A549 (cell line): Measurements from ENCODE around the gene ABCF2. TPM values are rescaled to one million over a fixed set of nuclear protein-coding genes. Genes with fewer than 3 reads are reported as not detected.

Experiments
- ATAC-seq, 2 experiments: fragments of 200-7000 bp in 1 of 2; fragments of >200 bp in 1 of 2; cut with Nextera tagmentation in 1 of 2; cut with Tn5 transposase in 1 of 2; 3 replicates each; pipeline versions ENCODE4 v1.8.0 to v1.9.1; 2018 to 2020; ENCODE audit warnings: mild to moderate bottlenecking in 1 of 2, moderate library complexity in 1 of 2
- CTCF ChIA-PET: fragments of 300-600 bp; sonication (Branson Sonifier 250); formaldehyde crosslinking; extraction: SDS; loops from one replicate; lab custom pipeline; 2021; ENCODE audit warnings: antibody characterized with exemption, inconsistent platforms; lab: Yijun Ruan, JAX
- POLR2A ChIA-PET: fragments of 350-600 bp; formaldehyde crosslinking; extraction: SDS; loops from one replicate; lab custom pipeline; 2021; ENCODE audit warnings: antibody characterized with exemption, inconsistent platforms; lab: Yijun Ruan, JAX
- DNase-seq, 2 experiments: peaks; one replicate each; pipeline versions ENCODE4 v3.0.0 to v3.0.0-alpha.2; 2011 to 2016; ENCODE audit warnings: low read depth in 1 of 2, low spot score in 1 of 2
- FAIRE-seq: peaks from 2 replicates; lab custom pipeline; 2011; peaks lifted over from hg19 to GRCh38; lab: Jason Lieb, UNC
- H3K27ac ChIP-seq, 2 experiments: fragments of >200 bp; sonication (Bioruptor Twin); formaldehyde crosslinking; 3 replicates each; pipeline ENCODE4 v1.5.1; 2016 to 2017
- H3K4me1 ChIP-seq: fragments of >200 bp; sonication (Bioruptor Twin); formaldehyde crosslinking; 3 replicates; pipeline ENCODE4 v1.6.1; 2016
- H3K4me2 ChIP-seq: fragments of >200 bp; sonication (Bioruptor Twin); formaldehyde crosslinking; 3 replicates; pipeline ENCODE4 v1.6.1; 2016
- H3K4me3 ChIP-seq: fragments of >200 bp; sonication (Bioruptor Twin); formaldehyde crosslinking; 3 replicates; pipeline ENCODE4 v1.5.1; 2016
- H3K9me3 ChIP-seq: fragments of >200 bp; sonication (Bioruptor Twin); formaldehyde crosslinking; 3 replicates; pipeline ENCODE4 v1.6.1; 2016
- ATOH8 ChIP-seq: fragments of 250-450 bp; sonication (Bioruptor Pico); IDR thresholded peaks from 2 replicates; pipeline ENCODE4 v1.5.0; 2020; ENCODE audit warnings: low read depth, mild to moderate bottlenecking, moderate library complexity
- BHLHE40 ChIP-seq: IDR thresholded peaks from 2 replicates; pipeline ENCODE4 v1.6.1; 2012; ENCODE audit warnings: low read depth, low read length, inconsistent platforms
- CBX2 ChIP-seq: fragments of 200-600 bp; sonication (generic); IDR thresholded peaks from 2 replicates; pipeline ENCODE4 v1.6.1; 2016; ENCODE audit warnings: low read depth, mild to moderate bottlenecking, borderline replicate concordance
- FOSB ChIP-seq: fragments of 250-450 bp; sonication (Bioruptor Pico); IDR thresholded peaks from 2 replicates; pipeline ENCODE4 v1.5.0; 2020; ENCODE audit warnings: mild to moderate bottlenecking, moderate library complexity
- FOSL2 ChIP-seq, 2 experiments: fragments of 450-650 bp in 1 of 2; fragments of >200 bp in 1 of 2; sonication (Bioruptor Twin) in 1 of 2; formaldehyde crosslinking; IDR thresholded peaks; 2 replicates each; pipeline versions ENCODE4 v1.5.0 to v1.6.1; 2016 to 2020; ENCODE audit warnings: mild to moderate bottlenecking in 1 of 2, moderate library complexity in 1 of 2
- HDAC2 ChIP-seq: fragments of 200-600 bp; sonication (generic); IDR thresholded peaks from 2 replicates; pipeline ENCODE4 v1.6.1; 2016
- HES2 ChIP-seq: fragments of >200 bp; sonication (Bioruptor Twin); formaldehyde crosslinking; IDR thresholded peaks from 2 replicates; pipeline ENCODE4 v1.6.1; 2016
- HMGXB4 ChIP-seq: fragments of 250-450 bp; sonication (Bioruptor Pico); IDR thresholded peaks from 2 replicates; pipeline ENCODE4 v1.5.0; 2021; ENCODE audit warnings: mild to moderate bottlenecking, moderate library complexity, borderline replicate concordance
- HOXB5 ChIP-seq: fragments of 250-450 bp; sonication (Bioruptor Pico); IDR thresholded peaks from 2 replicates; pipeline ENCODE4 v1.5.0; 2020; ENCODE audit warnings: mild to moderate bottlenecking, moderate library complexity
- JUNB ChIP-seq: fragments of >200 bp; sonication (Bioruptor Twin); formaldehyde crosslinking; IDR thresholded peaks from 2 replicates; pipeline ENCODE4 v1.6.1; 2016
- KDM1A ChIP-seq: fragments of 200-600 bp; sonication (generic); IDR thresholded peaks from 2 replicates; pipeline ENCODE4 v1.6.1; 2016; ENCODE audit warnings: low read depth, mild to moderate bottlenecking
- KDM5A ChIP-seq: fragments of 200-600 bp; sonication (generic); IDR thresholded peaks from 2 replicates; pipeline ENCODE4 v1.6.1; 2016; ENCODE audit warnings: antibody characterized with exemption, mild to moderate bottlenecking
- MAFK ChIP-seq: fragments of 450-650 bp; IDR thresholded peaks from 2 replicates; pipeline ENCODE4 v1.6.1; 2014; ENCODE audit not compliant: partially characterized antibody
- MYC ChIP-seq: IDR thresholded peaks from 2 replicates; pipeline ENCODE4 v1.6.1; 2012; ENCODE audit warnings: mild to moderate bottlenecking, inconsistent platforms, low read length, improper control_type of control experiment, borderline replicate concordance
- NFE2L2 ChIP-seq: fragments of 150-350 bp; conservative IDR thresholded peaks from 2 replicates; pipeline ENCODE4 v1.6.1; 2014; ENCODE audit warnings: low read length
- PBX3 ChIP-seq: IDR thresholded peaks from 2 replicates; pipeline ENCODE4 v1.6.1; 2012
- PHF8 ChIP-seq: fragments of 200-600 bp; sonication (generic); IDR thresholded peaks from 2 replicates; pipeline ENCODE4 v1.6.1; 2016; ENCODE audit warnings: low read depth, mild to moderate bottlenecking, antibody characterized with exemption, moderate library complexity, borderline replicate concordance
- POLR2A ChIP-seq: IDR thresholded peaks from 2 replicates; pipeline ENCODE4 v1.6.1; 2012; ENCODE audit warnings: mild to moderate bottlenecking, low read length
- POLR2AphosphoS2 ChIP-seq: conservative IDR thresholded peaks from 2 replicates; pipeline ENCODE4 v1.6.1; 2012; ENCODE audit warnings: low read length, improper control_type of control experiment, inconsistent platforms
- RARB ChIP-seq: fragments of 250-450 bp; sonication (Bioruptor Pico); IDR thresholded peaks from 2 replicates; pipeline ENCODE4 v1.8.0; 2021; ENCODE audit warnings: mild to moderate bottlenecking, moderate library complexity
- RCOR1 ChIP-seq: fragments of 150-350 bp; IDR thresholded peaks from 2 replicates; pipeline ENCODE4 v1.6.1; 2014; ENCODE audit warnings: antibody characterized with exemption, low read length, low read depth
- SREBF2 ChIP-seq: fragments of 450-650 bp; IDR thresholded peaks from 2 replicates; pipeline ENCODE4 v1.6.1; 2014; ENCODE audit warnings: mild to moderate bottlenecking, moderate library complexity
- USF2 ChIP-seq: fragments of 450-650 bp; IDR thresholded peaks from 2 replicates; pipeline ENCODE4 v1.6.1; 2014; ENCODE audit warnings: antibody characterized with exemption
- WGBS: methylation state at CpG from one replicate; pipeline ENCODE4 v1.1.6; 2017; ENCODE audit errors: missing lambda C conversion rate; 5-methylcytosine and 5-hydroxymethylcytosine counted together
- polyA plus RNA-seq, 4 experiments: library from polyadenylated mRNA; depleted of rRNA in 3 of 4; stranded (reverse); fragments of >200 nt; fragmentation: RNase III in 1 of 4; extraction: RNeasy Plus Mini Kit Qiagen cat#74134 plus additional on column Dnase treatment in 1 of 4; gene quantifications; 2 replicates in 3 of 4; 3 replicates in 1 of 4; pipeline ENCODE4 v1.2.3, GENCODE V29; 2011 to 2017

ABCF2 gene
- polyA plus RNA-seq, 2 of the 4 experiments (the other 2 are of a cell fraction) = 47.8 to 70.9 TPM

- Histone ChIP-seq H3K4me3 (no peak overlapping the region), H3K4me1 (no peaks in the 10 kb centered on the region), H3K9me3 (no peaks in the 10 kb centered on the region), H3K27ac (no peak overlapping the region), H3K4me2 (no peak overlapping the region)
- ATAC-seq = peak; percentile 10; a peak in 1 of 6 replicates
- 62% methylated on average over 8 of the region's 8 CpGs for WGBS
- no peak for DNase-seq
- TF ChIP-seq PHF8 (no peak), JUNB (no peak), RARB (CRISPR knock-in tag) (no peak), POLR2A (no peak), ATOH8 (no peak), USF2 (no peak), HMGXB4 (CRISPR knock-in tag) (no peak)
- ChIA-PET POLR2A (no interaction called here), CTCF (interaction anchor here (0.7 to 5.3 kb wide), 7 partner anchors 10 to 216 kb away, joined by 3 to 34 read pairs (median 5); partner anchors contain the start of gene GBX1)
- no peak for FAIRE-seq
Measured at GRCh38 chr7:151179287-151179860, 47.6 kb downstream of the ABCF2 start.

- CTCF ChIA-PET = interaction anchor here (0.6 to 5.3 kb wide), 8 partner anchors 9 to 580 kb away, joined by 3 to 34 read pairs (median 4); partner anchors contain the start of gene GBX1
- FAIRE-seq = no peak
- no peak for DNase-seq
- ATAC-seq = no peak
- Histone ChIP-seq H3K4me1 (no peaks in the 10 kb centered on the region), H3K9me3 (no peaks in the 10 kb centered on the region), H3K4me2 (no peak overlapping the region), H3K4me3 (no peak overlapping the region), H3K27ac (no peak overlapping the region)
- POLR2A ChIA-PET = no interaction called here
- 44% methylated on average over 2 of the region's 2 CpGs for WGBS
- no peak for TF ChIP-seq HES2
- TF ChIP-seq ATOH8 = no peak
- TF ChIP-seq POLR2AphosphoS2 = no peak
- no peak for TF ChIP-seq KDM1A
- TF ChIP-seq CBX2 = no peak
- TF ChIP-seq RCOR1 = no peak
- no peak for TF ChIP-seq PBX3
- TF ChIP-seq MAFK = no peak
- no peak for TF ChIP-seq HOXB5 (CRISPR knock-in tag)
- no peak for TF ChIP-seq HDAC2
- TF ChIP-seq NFE2L2 = no peak
- no peak for TF ChIP-seq FOSL2 (IDR thresholded peaks at IDR 0.05)
- no peak for TF ChIP-seq FOSL2 (CRISPR knock-in tag; IDR thresholded peaks at IDR 0.05)
- TF ChIP-seq KDM5A = no peak
- TF ChIP-seq BHLHE40 = no peak
- no peak for TF ChIP-seq RARB (CRISPR knock-in tag)
- TF ChIP-seq USF2 = no peak
- no peak for TF ChIP-seq FOSB (CRISPR knock-in tag)
- TF ChIP-seq MYC = no peak
- no peak for TF ChIP-seq SREBF2
Measured at GRCh38 chr7:151178831-151179230, 48.2 kb downstream of the ABCF2 start.
